HG03342 (cell line): Measurements from ENCODE around the gene FOXL2.

Experiments used
- ATAC-seq: cut with Tn5 transposase; IDR thresholded peaks from one replicate; pipeline ENCODE4 v1.9.1; 2021; ENCODE audit warnings: mild to moderate bottlenecking, moderate library complexity; ENCODE audit not compliant: unreplicated experiment

The FOXL2 gene

DNA sequence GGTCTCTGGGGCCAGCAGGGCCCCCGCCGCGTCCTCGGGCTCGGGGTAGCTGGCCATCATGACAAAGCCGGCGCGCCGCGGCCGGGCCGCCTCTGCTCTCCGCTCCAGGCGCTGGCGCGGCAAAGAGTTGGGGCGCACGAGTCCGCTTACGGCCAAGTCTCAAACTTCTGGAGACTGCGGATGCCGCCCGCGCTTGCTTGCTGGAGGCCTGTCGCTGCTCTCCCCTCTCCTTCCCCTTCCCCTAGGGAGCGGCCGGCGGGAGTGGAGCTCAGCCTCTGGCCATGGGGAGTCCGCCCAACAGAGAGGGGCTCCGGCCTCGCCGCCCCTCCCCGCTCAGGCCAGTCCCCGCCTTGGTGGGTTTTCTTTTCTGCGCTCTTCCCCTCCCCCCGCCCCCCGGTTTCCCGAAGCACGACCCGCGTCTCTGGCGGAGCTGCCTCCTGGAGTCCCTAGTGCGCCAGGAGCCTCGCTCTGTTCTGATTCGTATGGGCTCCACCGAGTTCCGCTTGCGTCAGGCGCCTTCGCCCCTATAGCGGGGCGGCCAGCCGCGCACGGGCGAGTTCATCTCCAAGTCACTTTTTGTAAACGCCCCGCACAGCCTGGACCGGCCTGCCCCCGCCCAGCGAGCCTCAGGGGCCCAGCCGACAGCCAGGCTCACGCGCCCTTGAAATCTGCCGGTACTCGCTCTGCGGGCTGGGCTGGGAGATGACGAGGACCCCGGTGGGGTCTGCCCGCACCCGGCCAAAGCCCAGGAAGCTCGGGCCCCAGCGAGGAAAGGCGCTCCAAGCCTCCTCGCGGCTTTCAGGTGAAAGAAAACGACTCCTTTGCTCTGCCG, at the start of gene FOXL2, which contains the start of gene FOXL2NB:
TSS of gene FOXL2 (minus strand) at position 475 of the 832 bp plus-strand sequence. CDS start at position 60, 415 bp downstream.
TSS of gene FOXL2NB (plus strand) at position 555 of the 832 bp plus-strand sequence. CDS start at position 703, 148 bp downstream.
- no peak for ATAC-seq

DNA sequence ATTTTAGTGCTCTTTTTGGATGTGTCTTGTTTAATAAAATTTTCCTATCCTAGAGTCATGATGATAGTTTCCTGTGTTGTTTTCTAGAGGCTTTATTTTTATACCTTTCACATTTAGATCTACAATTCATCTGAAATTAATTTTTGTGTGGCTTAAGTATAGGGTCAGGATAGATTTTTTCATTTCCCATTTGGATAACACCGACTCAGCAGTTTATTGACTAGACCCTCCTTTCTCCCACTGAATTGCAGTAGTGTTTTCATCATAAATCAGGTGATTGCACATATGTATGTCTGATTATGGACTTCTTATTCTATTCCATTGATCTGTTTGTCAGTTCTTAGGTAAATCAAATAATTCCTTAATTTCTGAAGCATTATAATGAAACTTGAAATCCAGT, 48.8 kb upstream of the FOXL2 start:
- no peak for ATAC-seq

DNA sequence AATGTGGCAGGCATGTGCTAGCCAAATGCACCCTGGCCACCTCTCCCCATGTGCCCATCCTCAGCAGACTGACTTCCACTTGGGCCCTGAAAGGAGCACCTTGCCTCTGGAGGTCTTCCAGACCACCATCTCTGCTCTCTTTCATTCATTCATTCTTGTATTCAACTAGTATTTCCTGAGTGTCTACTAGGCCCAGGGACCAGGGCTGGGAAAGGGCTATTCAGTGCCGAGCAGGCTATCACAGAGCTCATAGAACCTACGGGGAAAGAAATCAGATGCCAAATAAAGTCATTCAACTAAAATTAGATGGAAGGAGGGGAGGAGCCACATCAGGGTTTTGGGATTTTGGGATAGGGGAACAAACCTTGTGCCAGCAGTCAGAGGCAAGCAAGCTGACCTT, 40.2 kb upstream of the FOXL2 start:
- no peak for ATAC-seq

DNA sequence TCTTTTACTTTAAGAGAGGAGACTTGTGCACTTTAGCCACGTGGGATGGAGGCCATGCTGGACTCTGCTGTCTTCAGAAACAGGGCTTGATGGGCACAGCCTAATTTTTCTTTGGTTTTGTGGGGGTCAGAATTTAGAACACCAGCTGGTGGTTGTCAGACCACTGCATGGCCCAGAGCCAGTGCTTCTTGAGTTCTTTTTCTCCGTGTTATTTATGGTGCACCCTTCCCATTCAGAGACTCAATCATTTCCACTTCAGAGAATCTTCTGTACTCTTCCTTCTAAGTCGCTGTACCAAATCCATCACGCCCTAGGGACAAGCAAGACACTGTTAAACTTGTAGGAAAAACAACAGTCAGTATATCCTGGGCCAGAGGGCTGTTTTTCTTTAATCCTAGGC, 39.0 kb upstream of the FOXL2 start:
- ATAC-seq = no peak

DNA sequence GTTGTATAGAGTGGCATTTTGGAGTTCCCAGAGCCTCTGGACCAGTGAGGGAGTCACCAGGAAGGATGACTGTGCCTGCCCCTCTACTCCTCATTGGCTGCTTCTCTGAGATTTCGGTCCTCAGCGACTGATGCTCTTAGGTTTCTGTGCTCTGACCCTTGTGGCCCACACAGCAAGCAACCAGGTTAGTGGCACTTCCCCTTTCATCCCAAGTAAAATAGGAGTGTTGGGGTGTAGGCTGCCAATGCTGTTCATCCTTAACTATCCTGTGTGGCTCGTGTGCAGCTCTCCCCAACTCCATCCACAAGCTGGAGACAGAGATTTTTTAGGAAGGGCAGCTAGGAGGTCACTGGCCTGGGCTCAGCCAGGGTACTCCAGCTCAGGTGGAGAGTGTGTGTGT, 37.9 kb upstream of the FOXL2 start:
- no peak for ATAC-seq

DNA sequence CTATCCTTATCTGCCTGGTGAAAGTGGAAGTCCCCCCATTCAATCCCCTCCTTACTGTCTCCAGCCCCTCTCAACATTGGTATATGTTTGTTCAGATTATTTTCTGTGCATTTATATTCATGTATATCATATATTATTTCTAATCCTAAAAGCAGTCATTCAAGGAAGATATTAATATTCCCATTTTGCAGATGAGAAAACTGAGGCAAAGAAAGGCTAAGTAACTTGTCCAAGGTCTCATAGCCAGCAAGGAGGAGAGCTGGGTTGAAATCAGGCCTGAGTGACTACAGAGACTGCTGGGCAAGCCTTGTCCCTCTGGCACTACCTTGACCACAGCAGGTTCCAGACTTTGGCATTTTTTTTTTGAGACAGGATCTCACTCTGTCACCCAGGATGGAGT, 29.1 kb upstream of the FOXL2 start:
- ATAC-seq = no peak

DNA sequence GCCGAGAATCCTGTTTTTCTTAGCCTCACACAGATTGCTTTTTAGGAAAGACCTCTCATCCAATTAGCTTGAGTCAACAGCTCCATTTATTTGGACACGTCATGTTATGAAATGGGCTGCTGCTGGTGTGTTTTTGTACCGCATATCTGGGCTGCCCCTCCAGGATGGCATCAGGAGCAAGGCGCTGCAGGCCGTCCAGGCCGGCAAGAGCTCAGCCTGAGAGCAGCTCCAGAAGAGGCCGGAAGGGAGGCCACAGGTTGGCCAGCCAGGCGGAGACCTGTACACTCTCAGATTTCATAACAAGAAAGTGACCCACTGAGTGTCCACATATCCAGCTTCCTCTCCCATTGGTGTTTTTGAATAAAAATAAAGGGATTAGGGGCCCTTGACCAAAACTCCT, 28.4 kb upstream of the FOXL2 start:
- no peak for ATAC-seq

DNA sequence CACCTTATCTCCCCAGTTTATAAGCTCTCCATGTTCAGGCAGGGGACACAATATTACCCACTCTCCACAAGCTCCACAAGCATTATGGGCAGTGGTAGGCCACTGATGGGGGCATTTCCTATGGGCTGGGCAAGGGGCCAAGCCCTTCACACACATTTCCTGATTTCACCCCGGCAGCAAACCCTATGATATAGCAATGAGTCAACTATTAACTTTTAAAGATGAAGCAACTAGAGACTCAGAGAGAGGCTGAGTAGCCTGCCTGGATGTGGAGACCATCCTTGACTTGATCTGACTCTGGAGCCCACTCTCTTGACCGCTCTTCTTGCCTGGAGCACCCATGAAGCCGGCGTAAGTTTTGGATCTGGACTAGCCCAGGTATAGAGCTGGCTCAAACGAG, 27.5 kb upstream of the FOXL2 start:
- ATAC-seq = no peak

DNA sequence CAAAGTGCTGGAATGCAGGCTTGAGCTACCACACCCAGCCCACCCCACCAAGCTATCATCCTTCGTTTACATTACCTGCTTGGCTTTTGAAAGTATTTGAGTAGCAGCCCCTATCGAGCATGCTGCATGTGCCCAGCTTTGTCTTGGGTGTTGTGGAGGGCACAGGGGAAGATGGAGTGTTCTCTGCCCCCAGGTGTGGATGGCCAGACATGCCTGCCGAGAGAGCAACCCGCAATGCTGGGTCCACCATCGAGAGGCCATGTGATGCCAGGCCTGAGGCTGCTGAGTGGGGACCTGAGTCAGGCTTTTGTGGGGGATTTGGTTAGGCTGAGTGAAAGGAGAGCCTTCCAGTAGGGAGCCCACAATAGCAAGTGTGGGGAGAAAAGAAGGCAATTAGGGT, 26.0 kb upstream of the FOXL2 start:
- ATAC-seq = no peak

DNA sequence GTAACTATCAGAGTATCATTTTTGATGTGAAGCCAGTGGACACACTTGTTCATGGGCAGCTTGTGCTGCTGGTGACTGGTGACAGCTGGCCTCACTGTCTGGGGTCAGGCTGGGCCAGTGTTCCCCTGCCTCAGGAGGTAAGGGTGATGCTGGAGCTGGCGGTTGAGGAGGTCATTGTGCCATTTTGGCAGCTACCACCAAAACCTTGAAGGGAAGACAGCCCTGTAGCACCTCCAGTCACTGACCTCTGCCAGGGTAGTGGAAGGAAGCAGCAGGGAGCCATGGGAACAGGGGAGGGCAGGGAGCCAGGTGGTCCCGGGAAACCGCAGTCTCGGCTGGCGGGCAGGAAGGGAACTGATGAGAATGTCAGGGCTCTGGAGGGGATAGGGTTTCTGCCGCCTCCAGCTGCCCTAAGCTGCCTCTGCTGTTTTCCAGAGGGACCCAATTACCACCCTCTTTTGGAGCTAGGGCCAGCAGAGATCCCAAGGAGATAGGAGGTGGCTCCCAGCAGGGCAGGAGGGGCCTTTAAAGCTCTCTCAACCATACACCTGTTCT, 24.9 kb upstream of the FOXL2 start:
- ATAC-seq = no peak

DNA sequence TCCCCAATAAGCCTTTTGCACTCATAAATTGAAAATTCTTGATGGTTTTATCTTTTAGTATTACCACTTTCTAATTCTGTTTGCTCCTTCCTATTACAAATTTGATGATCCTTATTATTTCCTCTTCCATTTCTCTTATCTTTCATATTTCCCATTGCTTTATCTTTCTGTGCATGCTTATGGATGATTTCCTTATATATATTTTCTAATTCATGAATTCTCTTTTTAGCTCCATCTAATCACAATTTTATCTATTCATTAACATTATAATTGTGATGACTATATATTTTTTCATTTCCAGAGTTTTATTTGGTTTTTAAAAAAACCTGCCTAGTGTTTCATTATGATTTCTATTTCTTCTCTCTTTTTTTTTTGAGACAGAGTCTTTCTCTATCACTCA, 18.0 kb upstream of the FOXL2 start:
- no peak for ATAC-seq

DNA sequence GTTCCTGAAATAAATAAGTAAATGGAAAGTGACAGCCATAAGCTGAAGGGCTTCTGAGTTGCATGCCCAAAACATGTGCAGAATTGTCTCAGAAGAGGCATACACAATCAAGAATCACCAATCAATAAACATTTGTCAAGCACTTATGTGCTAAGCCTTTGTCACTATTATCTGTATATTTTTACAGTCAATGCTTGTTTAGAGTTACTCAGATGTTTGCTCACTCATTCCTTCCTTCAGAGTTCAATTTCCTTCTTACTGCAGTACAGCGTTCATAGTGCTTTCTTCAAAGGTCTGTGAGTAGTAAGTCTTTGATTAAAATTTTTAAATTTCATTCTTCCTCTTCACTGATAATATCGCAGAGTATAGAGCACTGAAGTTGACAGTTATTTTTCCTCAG, 17.3 kb upstream of the FOXL2 start:
- no peak for ATAC-seq

DNA sequence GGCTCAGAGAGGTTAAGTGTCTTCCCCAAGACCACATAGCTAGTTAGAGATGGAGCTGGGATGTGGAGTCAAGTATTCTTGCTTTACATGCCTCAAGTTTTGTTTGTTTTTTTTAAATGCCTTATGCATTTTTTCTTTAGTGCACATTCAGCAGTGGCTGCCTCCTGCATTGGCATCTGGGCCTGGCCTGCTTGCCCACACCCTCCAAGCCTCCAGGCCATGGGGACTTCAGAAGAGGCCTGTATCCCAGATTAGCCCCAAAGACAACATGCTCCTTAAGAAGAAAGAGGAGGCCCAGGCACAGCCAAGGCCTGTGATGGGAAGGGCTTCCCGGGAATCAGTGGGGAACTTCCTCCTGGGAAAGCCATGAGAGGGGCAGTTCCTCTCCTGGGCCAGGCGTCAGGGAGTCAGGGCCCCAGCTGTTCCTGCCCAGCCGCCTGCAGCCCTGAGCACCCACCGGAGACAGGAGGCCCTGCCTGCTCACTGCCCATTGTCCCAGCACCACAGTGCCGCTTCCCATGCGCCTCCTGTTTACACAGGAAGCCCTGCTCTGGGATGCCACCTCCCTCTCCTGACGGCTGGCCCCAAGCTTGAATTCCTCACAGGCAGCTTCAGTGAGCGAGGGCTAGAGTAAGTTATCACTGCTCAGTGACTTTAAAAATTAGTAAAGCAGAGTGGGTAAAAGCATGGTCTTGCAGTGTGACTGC, 16.1 kb upstream of the FOXL2 start:
- ATAC-seq = no peak

DNA sequence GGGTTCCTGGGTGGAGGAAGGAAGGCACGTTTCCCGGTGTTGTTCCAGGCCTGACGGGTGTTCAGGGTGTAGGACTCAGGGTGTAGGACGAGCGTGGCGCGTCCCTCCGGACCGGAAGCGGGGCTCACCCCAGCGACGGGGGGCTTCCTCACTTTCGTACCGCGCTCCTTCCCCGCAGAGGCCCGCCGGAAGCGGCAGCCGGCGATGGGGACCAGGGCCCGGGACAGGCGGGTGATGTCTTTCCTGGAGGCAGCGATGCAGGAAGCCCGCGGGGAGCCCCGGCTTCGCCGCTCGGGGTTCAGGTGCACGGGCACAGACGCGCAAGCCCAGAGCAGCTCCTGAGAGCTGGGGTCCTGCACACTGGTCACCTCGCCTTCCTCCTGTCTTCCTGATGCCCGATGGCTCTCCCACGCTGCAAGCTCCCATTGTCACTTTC, 13.5 kb upstream of the FOXL2 start:
- ATAC-seq = no peak

DNA sequence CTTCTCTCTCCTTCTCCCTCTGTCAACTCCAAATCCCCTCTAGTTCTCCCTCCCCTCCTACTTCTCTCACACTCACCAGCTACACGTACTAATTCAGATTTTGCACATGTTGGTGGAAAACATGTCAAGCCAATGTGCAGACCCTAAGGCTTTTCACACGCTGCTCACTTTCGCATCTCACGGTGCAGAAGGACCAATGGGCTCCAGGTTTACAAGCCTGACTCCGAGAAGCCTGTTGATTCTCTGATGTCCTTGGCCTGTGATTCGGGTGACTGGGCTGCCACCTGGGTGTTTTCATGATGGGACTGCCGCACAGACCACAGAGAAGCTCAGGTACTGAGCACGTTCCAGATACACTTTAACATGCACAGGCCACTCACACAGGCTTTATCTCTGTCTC, 3.8 kb upstream of the FOXL2 start:
- no peak for ATAC-seq

DNA sequence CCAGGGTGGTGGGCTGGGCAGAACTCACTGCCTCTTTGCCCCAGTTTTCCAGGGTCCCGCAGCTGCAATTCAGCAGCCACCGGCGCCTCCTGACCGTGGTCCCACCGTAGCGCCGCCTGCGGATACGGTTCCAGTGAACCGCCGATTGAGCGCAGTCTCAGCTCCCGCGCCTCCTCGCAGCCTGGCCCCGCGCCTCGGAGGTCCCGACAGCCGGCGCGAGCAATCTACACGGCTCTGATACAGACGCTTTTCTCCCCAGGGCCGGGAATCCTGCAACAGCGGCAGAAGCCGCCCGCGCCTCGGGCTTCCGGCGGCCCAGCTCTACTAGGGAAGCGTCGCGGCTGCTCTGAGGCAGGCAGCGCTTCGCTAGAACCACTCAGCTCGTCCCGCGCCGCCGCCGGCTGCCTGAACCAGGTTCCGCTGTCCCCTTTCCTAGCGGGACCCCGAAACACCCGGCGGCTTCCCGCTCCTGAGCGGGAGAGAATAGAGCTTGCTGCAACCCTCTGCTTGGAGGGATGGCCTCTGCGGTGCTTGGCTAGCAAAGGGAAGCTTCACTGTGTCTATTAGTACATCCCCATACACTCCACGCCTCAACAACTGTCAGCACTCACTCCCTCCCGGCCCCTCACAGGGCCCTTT, 3.2 kb upstream of the FOXL2 start:
- ATAC-seq = no peak

DNA sequence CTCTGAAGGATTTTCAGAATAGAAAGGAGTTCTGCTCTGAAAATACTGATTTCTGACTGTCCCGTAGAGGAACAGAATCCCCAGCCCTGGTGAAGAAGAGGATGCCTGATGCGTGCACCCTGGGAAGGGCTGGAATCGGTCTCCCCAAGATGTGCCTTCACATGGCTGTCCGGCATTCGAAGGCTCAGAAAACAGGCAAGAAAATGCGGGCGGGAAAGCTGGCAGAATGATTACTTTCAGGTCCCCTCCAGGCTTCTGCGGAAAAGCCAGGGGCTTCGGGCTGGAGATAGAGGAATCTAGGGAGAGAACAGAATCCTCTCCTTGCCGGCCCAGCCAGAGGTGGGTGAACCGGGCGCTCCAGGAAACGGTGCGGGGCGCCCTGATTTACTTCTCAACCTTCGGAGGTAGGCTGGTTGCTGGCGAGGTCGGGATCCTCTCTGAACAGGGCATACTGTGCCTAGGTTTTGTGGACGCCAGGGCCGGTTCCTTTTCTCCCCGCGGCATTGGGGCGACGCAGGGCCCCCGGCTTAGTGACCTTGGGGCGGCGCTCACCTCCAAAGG, 2.6 kb upstream of the FOXL2 start:
- no peak for ATAC-seq

DNA sequence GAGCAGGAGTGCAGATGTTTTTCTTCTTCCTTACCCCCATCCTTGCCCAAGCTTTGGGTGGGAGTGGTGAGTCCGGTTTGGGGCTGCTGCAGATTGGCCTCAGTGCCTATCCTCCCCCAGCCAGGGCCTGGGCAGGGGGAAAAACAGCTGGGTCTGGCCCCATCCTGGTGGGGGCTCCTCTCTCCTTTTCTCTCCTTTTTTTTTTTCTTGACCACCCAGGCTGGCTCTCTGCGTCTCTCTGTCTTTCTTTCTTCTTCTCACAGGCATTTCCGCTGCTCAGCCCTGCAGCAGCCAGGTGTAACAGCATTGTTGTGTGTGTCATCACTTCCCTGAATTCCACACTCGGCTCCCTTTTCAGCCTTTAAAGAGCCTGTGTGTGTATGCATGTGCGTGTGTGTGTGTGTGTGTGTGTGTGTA, 2.1 kb upstream of the FOXL2 start:
- no peak for ATAC-seq

DNA sequence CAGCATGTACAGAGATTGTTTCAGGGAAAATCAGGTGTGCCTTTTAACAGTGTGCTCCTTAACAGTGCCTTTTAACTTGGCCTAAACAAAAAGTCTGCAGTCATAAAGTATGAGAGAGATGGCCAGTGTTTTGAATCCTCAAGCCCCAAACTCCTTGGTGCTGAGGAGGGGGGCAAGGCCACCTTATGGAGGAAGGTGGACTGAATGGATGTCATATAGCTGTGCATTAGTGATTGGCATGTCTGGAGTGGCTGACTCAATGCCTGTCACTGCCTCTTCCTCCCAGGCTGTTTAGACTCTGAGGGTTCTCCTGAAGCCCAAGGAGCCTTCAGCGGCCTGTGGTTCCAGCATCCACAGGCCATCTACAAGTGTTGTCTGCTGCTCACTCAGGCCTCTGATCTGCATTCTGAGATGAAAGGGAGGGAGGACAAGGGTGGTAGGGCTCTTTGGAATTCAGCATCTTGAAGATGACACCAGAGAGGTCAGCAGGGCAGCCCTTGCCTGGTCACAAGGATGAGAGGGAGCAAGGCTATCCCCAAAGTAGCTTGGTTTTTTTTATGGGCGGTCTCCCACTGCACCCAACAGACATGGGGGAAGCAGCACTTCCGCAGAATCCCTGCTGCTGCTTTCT, 1.5 kb upstream of the FOXL2 start:
- ATAC-seq = no peak

DNA sequence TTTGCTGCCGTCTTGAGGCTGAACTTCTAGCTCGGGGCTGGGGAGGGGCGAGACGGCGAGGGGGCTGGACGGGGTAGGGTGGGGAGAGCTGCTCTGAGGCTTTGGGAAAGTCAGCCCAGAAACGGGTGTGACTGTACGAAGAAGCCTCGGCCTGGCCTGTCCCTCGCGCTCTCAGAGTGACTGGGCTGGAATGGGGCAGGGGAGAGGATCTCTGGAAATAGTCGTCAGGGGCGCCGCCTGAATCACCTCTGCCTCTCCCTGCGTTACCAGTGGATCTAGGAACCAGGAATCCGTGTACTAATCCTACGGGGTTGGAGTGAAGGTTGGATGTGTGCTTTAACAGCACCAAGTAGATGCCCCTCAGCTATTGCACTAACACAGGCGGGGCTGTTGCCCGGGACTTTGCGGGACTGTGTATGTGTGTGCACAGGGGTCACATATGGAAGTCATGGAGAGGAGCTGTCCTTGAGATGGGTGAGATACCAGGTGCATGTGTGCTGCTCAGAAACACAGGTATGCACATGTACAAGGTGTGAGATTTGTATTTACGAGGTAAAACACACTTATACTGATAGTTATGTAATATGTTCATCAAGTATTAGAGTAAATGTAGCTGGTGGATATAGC, 671 bp upstream of the FOXL2 start:
- ATAC-seq = no peak
